AG20443 (cell line): ENCODE measurements around the gene DPM3.
A peak's percentile ranks its signal among the peaks of the same experiment; 100 is the strongest.
"Not testable (repeated sequence)": the region's sequence is repeated elsewhere in the genome, so short reads cannot be mapped to it uniquely, and the experiment has no call there.

Experiments used
- DNase-seq: peaks from one replicate; pipeline ENCODE4 v3.0.0; 2012; ENCODE audit warnings: low spot score, mixed read lengths

DPM3 gene, protein sequence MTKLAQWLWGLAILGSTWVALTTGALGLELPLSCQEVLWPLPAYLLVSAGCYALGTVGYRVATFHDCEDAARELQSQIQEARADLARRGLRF

DNA sequence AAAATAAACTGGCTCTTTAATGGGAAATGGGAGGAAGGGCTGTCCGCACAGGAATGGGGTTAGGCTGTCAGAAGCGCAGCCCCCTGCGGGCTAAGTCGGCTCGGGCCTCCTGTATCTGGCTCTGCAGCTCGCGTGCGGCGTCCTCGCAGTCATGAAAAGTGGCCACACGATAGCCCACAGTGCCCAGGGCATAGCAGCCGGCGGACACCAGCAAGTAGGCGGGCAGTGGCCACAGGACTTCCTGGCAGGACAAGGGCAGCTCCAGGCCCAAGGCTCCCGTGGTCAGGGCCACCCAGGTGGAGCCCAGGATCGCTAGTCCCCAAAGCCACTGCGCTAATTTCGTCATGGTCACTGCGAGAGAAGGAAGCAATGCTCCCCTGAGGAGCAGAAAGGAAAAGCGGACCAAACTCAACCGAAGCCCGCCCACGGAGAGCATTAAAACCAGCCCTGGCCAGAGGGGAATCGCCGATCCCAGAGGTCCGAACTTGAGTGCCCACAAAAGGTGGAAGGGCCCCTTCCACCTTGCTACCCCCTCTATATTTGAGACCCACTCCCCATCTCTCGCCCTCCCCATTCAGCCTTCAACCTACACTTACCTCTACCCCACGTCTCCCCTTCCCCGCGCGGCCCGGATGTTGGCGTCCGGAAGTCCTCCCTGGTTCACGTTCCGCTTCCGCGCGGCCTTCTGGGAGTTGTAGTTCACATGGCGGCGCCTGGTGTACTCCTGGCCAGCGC lies at the start of gene DPM3:
Gene DPM3 (minus strand): TSS at position 637 of the 735 bp plus-strand sequence. CDS start 291 bp downstream, at position 346.
- DNase-seq, result peak; percentile 87

DNA sequence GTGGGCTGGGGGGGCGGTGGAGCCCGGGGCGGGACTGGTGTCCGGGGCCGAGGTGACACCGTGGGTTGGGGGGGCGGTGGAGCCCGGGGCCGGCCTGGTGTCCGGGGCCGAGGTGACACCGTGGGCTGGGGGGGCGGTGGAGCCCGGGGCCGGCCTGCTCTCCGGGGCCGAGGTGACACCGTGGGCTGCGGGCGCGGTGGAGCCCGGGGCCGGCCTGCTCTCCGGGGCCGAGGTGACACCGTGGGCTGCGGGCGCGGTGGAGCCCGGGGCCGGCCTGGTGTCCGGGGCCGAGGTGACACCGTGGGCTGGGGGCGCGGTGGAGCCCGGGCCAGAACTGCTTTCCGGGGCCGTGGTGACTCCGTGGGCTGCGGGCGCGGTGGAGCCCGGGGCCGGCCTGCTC lies 49.6 kb upstream of the DPM3 start:
- DNase-seq, result not testable (repeated sequence)

GRCh38 chr1:155188268-155188667 lies 47.9 kb upstream of the DPM3 start:
- DNase-seq, result no peak

GRCh38 chr1:155187456-155187891 lies 47.1 kb upstream of the DPM3 start:
- DNase-seq, result no peak

- DNase-seq, result no peak
Observed at GRCh38 chr1:155186794-155187455, 46.6 kb upstream of the DPM3 start.

- DNase-seq, result no peak
Observed at GRCh38 chr1:155186067-155186793, 45.9 kb upstream of the DPM3 start.

GRCh38 chr1:155185783-155186066 lies 45.4 kb upstream of the DPM3 start:
- DNase-seq, result no peak

DNA sequence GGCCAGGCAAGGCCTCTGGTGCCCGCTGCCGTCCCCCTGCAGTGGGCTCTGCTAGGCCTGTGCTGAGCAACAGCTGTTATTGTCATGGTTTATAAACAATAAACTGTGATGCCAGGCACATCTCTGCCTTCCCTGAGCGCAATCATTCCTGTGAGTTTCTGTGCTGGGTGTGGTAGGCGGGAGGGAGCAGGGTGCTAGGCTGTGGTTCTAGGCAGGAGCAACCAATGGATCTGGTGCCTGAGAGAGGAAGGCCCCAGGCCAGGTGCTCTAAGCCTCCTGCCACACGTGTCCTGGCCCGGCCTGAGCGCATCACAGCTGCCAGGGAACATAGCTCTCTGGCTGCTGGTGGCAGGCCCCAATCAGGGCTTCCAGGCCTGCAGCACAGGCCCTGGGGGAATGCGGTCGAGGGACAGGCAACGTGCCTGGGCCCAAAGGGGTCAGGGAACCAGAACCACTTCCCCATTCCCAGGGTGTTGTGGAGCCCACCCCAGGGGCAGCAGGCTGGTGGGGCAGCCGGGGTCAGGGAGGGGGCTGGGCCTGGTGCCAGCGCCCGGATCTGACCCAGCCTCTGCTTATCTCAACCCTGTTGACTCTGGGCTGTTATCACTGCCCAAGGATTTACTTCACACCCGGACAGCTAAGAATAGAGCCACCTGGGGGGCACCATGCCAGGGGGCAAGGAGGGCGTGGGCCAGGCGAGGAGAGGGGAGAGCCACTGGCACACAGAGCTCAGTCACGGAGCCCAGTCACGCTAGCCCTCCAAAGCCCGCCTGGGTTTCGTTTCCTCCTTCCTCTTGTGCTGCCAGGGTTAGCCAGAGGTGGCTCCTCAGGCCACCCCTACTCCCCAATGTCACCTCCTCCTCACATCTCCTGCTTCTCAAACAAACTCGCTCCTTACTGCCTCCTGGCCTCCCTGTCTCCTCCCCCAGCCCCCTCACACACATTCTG lies 44.8 kb upstream of the DPM3 start:
- no peak for DNase-seq

DNA sequence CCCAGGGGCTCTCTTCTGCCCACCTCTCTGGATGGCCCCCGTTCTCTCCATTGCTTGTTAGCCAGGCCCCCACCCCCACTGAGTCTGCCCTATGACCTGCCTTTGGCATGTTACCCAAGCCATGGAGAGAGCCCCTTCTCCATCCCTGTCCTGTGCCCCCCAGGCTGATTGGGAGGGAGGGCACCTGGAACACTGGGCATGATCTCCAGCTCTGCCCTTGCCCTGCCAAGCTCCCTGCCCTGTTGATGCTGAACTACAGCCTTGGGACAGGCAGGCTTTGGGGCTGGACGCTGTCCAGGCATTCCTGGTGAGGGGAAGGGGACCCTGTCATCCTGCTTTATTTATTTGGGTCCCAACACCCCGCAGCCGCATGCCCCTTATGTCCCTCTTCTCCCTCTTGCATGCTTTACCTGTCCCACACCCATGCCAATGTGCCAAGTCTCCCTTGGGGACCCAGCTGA lies 44.0 kb upstream of the DPM3 start:
- DNase-seq, result no peak

GRCh38 chr1:155183775-155184221 lies 43.5 kb upstream of the DPM3 start:
- DNase-seq, result no peak

DNA sequence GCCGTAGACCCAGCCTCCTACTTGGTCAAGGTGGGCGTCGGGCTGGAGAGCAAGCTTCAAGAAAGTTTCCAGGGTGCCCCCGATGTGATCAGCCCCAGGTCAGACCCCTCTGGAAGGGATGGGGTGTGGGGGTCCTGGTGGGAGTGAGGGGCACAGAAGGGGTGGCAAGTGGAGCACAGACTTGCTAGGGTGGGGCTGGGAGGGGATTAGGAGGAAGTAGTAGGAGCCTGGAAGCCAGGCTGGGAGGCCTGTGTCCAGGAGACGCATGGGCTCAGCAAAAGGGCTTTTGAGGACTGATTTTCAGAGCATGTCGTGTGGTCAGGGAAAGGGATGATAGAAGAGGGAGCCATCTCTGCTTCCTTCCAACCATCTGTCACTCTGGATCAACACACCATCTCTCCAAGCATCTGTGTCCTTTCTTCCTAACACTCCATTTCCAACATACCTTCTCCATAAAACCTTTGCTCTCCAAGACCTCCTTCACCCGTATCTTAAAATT lies 41.8 kb upstream of the DPM3 start:
- DNase-seq, result no peak

DNA sequence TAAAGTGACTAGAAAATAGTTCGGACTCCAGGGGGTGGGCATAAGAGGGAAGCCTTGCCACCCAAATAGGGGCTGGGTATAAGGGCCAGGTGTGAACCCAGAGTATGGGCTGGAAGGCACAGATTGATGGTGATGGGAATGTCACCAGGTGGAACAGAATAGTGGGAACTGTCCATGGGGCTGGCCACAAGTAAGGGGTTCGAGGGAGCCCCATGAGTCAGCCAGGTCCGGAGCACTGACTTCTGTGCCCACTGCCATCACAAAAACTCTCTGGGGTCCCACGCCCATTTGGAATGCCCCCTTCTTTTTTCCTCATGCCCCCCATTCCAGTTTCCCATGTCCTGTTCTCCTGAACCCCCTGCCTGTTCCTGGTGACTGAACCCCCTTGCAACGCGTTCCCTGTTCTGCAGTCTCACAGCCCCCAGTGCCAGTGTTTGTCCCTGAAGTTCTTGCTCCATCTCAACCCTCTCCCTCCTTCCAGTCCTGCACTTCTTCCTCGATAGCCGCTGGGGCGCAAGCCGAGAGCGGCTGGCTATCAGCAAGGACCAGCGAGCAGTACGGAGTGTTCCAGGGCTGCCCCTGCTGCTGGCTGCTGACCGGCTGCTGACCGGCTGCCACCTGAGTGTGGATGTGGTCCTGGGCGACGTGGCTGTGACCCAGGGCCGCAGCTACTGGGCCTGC lies 41.2 kb upstream of the DPM3 start:
- no peak for DNase-seq

- no peak for DNase-seq
Observed at GRCh38 chr1:155179112-155180031, 39.0 kb upstream of the DPM3 start.

GRCh38 chr1:155178441-155179111 lies 38.2 kb upstream of the DPM3 start:
- no peak for DNase-seq

DNA sequence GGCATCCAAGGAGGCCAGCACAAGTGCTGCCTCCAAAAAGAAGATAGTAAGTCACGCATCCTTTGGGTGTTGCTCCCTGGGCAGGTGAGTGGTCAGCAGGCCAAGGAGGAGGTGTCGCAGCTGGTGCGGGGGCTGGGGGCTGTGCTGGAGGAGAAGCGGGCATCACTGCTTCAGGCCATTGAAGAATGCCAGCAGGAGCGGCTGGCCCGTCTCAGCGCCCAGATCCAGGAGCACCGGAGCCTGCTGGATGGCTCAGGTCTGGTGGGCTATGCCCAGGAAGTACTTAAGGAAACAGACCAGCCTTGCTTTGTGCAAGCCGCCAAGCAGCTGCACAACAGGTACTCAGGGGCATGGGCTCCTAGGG lies 37.6 kb upstream of the DPM3 start:
- no peak for DNase-seq

GRCh38 chr1:155177192-155177917 lies 37.0 kb upstream of the DPM3 start:
- no peak for DNase-seq

- peak; percentile 93 for DNase-seq
Observed at GRCh38 chr1:155176544-155177071, 36.3 kb upstream of the DPM3 start.

DNA sequence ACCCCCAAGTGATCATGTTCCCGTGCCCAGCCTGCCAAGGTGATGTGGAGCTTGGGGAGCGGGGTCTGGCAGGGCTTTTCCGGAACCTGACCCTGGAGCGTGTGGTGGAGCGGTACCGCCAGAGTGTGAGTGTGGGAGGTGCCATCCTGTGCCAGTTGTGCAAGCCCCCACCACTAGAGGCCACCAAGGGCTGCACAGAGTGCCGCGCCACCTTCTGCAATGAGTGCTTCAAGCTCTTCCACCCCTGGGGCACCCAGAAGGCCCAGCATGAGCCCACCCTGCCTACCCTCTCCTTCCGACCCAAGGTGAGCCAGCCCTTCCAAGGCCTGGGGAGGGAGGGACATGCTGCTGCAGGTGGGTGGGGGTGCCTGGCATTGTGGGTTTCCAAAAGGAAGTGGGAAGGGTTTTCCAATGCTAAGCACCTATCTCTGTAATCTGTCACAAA lies 35.6 kb upstream of the DPM3 start:
- no peak for DNase-seq
